Skeletal muscle satellite cell (primary cell): ENCODE data around the gene AP3D1.

Source experiments
- H3K27me3 ChIP-seq: 2 replicates; pipeline ENCODE4 v1.7.0; 2013; ENCODE audit warnings: low read length; ENCODE audit not compliant: control insufficient read depth, insufficient read depth
- H3K36me3 ChIP-seq: 2 replicates; pipeline ENCODE4 v1.7.0; 2013; ENCODE audit warnings: mild to moderate bottlenecking, control low read depth, low read length; ENCODE audit not compliant: insufficient read depth
- H3K4me1 ChIP-seq: 2 replicates; pipeline ENCODE4 v1.7.0; 2013; ENCODE audit warnings: low read length; ENCODE audit not compliant: control insufficient read depth, insufficient read depth
- H3K4me2 ChIP-seq: 2 replicates; pipeline ENCODE4 v1.7.0; 2013; ENCODE audit warnings: mild to moderate bottlenecking, low read length
- H3K4me3 ChIP-seq: 2 replicates; pipeline ENCODE4 v1.7.0; 2013; ENCODE audit warnings: low read length
- H3K9ac ChIP-seq: 2 replicates; pipeline ENCODE4 v1.7.0; 2013; ENCODE audit warnings: mild to moderate bottlenecking, low read depth, low read length, moderate library complexity
- H3K9me3 ChIP-seq: replicated peaks from 2 replicates; pipeline ENCODE4 v1.7.0; 2013; ENCODE audit warnings: mild to moderate bottlenecking, control low read depth, low read length

Gene AP3D1

GRCh38 chr19:2167896-2168618 is 16.7 kb upstream of the AP3D1 start:
- Histone ChIP-seq H3K9me3 (no peaks in the 10 kb centered on the region), H3K36me3 (peaks cover 13% of the 10 kb centered on the region), H3K4me3 (peak overlapping the region; percentile 33), H3K4me2 (peak overlapping the region; percentile 91), H3K4me1 (peaks cover 61% of the 10 kb centered on the region), H3K27me3 (no peaks in the 10 kb centered on the region), H3K9ac (peak overlapping the region; percentile 79)

- H3K4me3 ChIP-seq, result peak overlapping the region; percentile 55
- no peaks in the 10 kb centered on the region for H3K9me3 ChIP-seq
- H3K4me2 ChIP-seq, result peak overlapping the region; percentile 91
- no peaks in the 10 kb centered on the region for H3K27me3 ChIP-seq
- H3K9ac ChIP-seq, result peak overlapping the region; percentile 79
- H3K4me1 ChIP-seq, result peaks cover 68% of the 10 kb centered on the region
- H3K36me3 ChIP-seq, result peaks cover 13% of the 10 kb centered on the region
Measured at GRCh38 chr19:2166741-2167738, 15.7 kb upstream of the AP3D1 start.

GRCh38 chr19:2164020-2164998 is 12.9 kb upstream of the AP3D1 start:
- peak overlapping the region; percentile 91 for H3K4me2 ChIP-seq
- peaks cover 7% of the 10 kb centered on the region for H3K36me3 ChIP-seq
- H3K9ac ChIP-seq, result peak overlapping the region; percentile 92
- H3K27me3 ChIP-seq, result no peaks in the 10 kb centered on the region
- peak overlapping the region; percentile 81 for H3K4me3 ChIP-seq
- H3K4me1 ChIP-seq, result peaks cover 46% of the 10 kb centered on the region
- no peaks in the 10 kb centered on the region for H3K9me3 ChIP-seq

- Histone ChIP-seq H3K4me3 (no peak overlapping the region), H3K4me1 (peaks cover 14% of the 10 kb centered on the region), H3K27me3 (no peaks in the 10 kb centered on the region), H3K9me3 (no peaks in the 10 kb centered on the region), H3K9ac (no peak overlapping the region), H3K4me2 (no peak overlapping the region), H3K36me3 (no peaks in the 10 kb centered on the region)
Measured at GRCh38 chr19:2160379-2160778, 9.0 kb upstream of the AP3D1 start.

GRCh38 chr19:2157452-2157851 is 6.1 kb upstream of the AP3D1 start:
- H3K4me2 ChIP-seq, result no peak overlapping the region
- no peaks in the 10 kb centered on the region for H3K9me3 ChIP-seq
- H3K36me3 ChIP-seq, result no peaks in the 10 kb centered on the region
- no peak overlapping the region for H3K4me3 ChIP-seq
- no peak overlapping the region for H3K9ac ChIP-seq
- H3K4me1 ChIP-seq, result peaks cover 14% of the 10 kb centered on the region
- H3K27me3 ChIP-seq, result no peaks in the 10 kb centered on the region

- no peak overlapping the region for H3K4me3 ChIP-seq
- H3K27me3 ChIP-seq, result no peaks in the 10 kb centered on the region
- H3K9me3 ChIP-seq, result no peaks in the 10 kb centered on the region
- peaks cover 20% of the 10 kb centered on the region for H3K4me1 ChIP-seq
- peak overlapping the region; percentile 17 for H3K9ac ChIP-seq
- no peak overlapping the region for H3K4me2 ChIP-seq
- peaks cover 4% of the 10 kb centered on the region for H3K36me3 ChIP-seq
Measured at GRCh38 chr19:2154587-2155075, 3.3 kb upstream of the AP3D1 start.

GRCh38 chr19:2150794-2151338 is 500 bp downstream of the AP3D1 start:
- Histone ChIP-seq H3K4me2 (peak overlapping the region; percentile 100), H3K27me3 (no peaks in the 10 kb centered on the region), H3K36me3 (peaks cover 15% of the 10 kb centered on the region), H3K9ac (peak overlapping the region; percentile 100), H3K4me3 (peak overlapping the region; percentile 100), H3K9me3 (no peaks in the 10 kb centered on the region), H3K4me1 (peaks cover 39% of the 10 kb centered on the region)

GRCh38 chr19:2149980-2150793 is 1.2 kb downstream of the AP3D1 start:
- Histone ChIP-seq H3K36me3 (peaks cover 18% of the 10 kb centered on the region), H3K4me2 (peak overlapping the region; percentile 100), H3K9ac (peak overlapping the region; percentile 100), H3K27me3 (no peaks in the 10 kb centered on the region), H3K4me3 (peak overlapping the region; percentile 100), H3K4me1 (peaks cover 42% of the 10 kb centered on the region), H3K9me3 (no peaks in the 10 kb centered on the region)

- Histone ChIP-seq H3K4me1 (peaks cover 35% of the 10 kb centered on the region), H3K4me2 (peak overlapping the region; percentile 100), H3K4me3 (no peak overlapping the region), H3K9ac (no peak overlapping the region), H3K27me3 (no peaks in the 10 kb centered on the region), H3K36me3 (peaks cover 22% of the 10 kb centered on the region), H3K9me3 (no peaks in the 10 kb centered on the region)
Measured at GRCh38 chr19:2148482-2149135, 2.8 kb downstream of the AP3D1 start.
